Thoracic aorta (tissue), 2 donors: Measurements from ENCODE around the gene LRCOL1. TPM values are rescaled to one million over a fixed set of nuclear protein-coding genes. Genes with fewer than 3 reads are reported as not detected.
A peak's percentile ranks its signal among the peaks of the same experiment; 100 is the strongest.

ENCODE experiments used
- ATAC-seq: fragments of 150-250 bp; one replicate; pipeline ENCODE4 v1.8.0; 2017; ENCODE audit warnings: low read depth; ENCODE audit not compliant: insufficient number of reproducible peaks, low FRiP score
- DNase-seq: peaks from one replicate; pipeline ENCODE4 v3.0.0-alpha.2; 2020; ENCODE audit warnings: low spot score
- H3K27ac ChIP-seq, 2 donors: fragments of 200-600 bp; sonication (generic); 1 replicate in 1 of 2; 2 replicates in 1 of 2; pipeline ENCODE4 v1.5.1; 2016; ENCODE audit warnings: mild to moderate bottlenecking in 2 of 2, moderate library complexity in 2 of 2
- H3K27me3 ChIP-seq: fragments of 200-600 bp; sonication (generic); replicated peaks from 2 replicates; pipeline ENCODE4 v1.6.0; 2016; ENCODE audit warnings: mild to moderate bottlenecking; ENCODE audit not compliant: insufficient read depth
- H3K36me3 ChIP-seq: fragments of 200-600 bp; sonication (generic); one replicate; pipeline ENCODE4 v1.5.1; 2016
- H3K4me1 ChIP-seq, 2 donors: fragments of 200-600 bp; sonication (generic); 1 replicate in 1 of 2; 2 replicates in 1 of 2; pipeline versions ENCODE4 v1.5.1 to v1.6.0; 2016; ENCODE audit warnings: low read depth in 2 of 2, mild to moderate bottlenecking in 1 of 2; ENCODE audit not compliant: control insufficient read depth in 1 of 2
- H3K4me3 ChIP-seq: fragments of 200-600 bp; sonication (generic); 2 replicates; pipeline ENCODE4 v1.5.1; 2016; ENCODE audit warnings: mild to moderate bottlenecking
- H3K9me3 ChIP-seq: fragments of 200-600 bp; sonication (generic); 2 replicates; pipeline ENCODE4 v1.5.1; 2016
- CTCF ChIP-seq: fragments of 200-600 bp; sonication (generic); IDR thresholded peaks from one replicate; pipeline ENCODE4 v1.5.1; 2019; ENCODE audit warnings: antibody characterized with exemption
- total RNA-seq, 2 donors: library from RNA; depleted of rRNA; stranded (reverse); fragments of >200 nt; gene quantifications; one replicate each; pipeline versions ENCODE4 v1.1.0 to v1.2.3, GENCODE V29; 2016

Gene LRCOL1
- total RNA-seq, 2 donors from 2014 or later: not detected

GRCh38 chr12:132596016-132596415 is 14.4 kb downstream of the LRCOL1 start:
- no peaks in the 10 kb centered on the region for H3K9me3 ChIP-seq
- H3K36me3 ChIP-seq: no peaks in the 10 kb centered on the region
- no peak overlapping the region for H3K27ac ChIP-seq
- ATAC-seq (no peak), DNase-seq (no peak)
- no peaks in the 10 kb centered on the region for H3K27me3 ChIP-seq
- no peak for TF ChIP-seq CTCF
- no peak overlapping the region for H3K4me3 ChIP-seq
- peaks cover 0 to 14% of the 10 kb centered on the region in 2 donors for H3K4me1 ChIP-seq

- H3K4me3 ChIP-seq: no peak overlapping the region
- no peak for ATAC-seq
- H3K36me3 ChIP-seq: no peaks in the 10 kb centered on the region
- no peak overlapping the region for H3K27ac ChIP-seq
- TF ChIP-seq CTCF: no peak
- H3K4me1 ChIP-seq: peaks cover 0 to 8% of the 10 kb centered on the region in 2 donors
- no peaks in the 10 kb centered on the region for H3K9me3 ChIP-seq
- no peak for DNase-seq
- H3K27me3 ChIP-seq: no peaks in the 10 kb centered on the region
Measured at GRCh38 chr12:132595183-132595582, 15.2 kb downstream of the LRCOL1 start.

GRCh38 chr12:132593938-132594358 is 16.4 kb downstream of the LRCOL1 start:
- no peaks in the 10 kb centered on the region for H3K36me3 ChIP-seq
- TF ChIP-seq CTCF: no peak
- no peak overlapping the region for H3K4me3 ChIP-seq
- no peak overlapping the region for H3K27ac ChIP-seq
- H3K27me3 ChIP-seq: no peaks in the 10 kb centered on the region
- no peaks in the 10 kb centered on the region for H3K9me3 ChIP-seq
- ATAC-seq (no peak), DNase-seq (peak; percentile 34)
- peaks cover 0 to 5% of the 10 kb centered on the region in 2 donors for H3K4me1 ChIP-seq

GRCh38 chr12:132593521-132593920 is 16.9 kb downstream of the LRCOL1 start:
- DNase-seq (no peak), ATAC-seq (no peak)
- Histone ChIP-seq H3K4me3 (no peak overlapping the region), H3K4me1 (peaks cover 0 to 5% of the 10 kb centered on the region in 2 donors), H3K27ac (no peak overlapping the region), H3K9me3 (no peaks in the 10 kb centered on the region), H3K36me3 (no peaks in the 10 kb centered on the region), H3K27me3 (no peaks in the 10 kb centered on the region)
- no peak for TF ChIP-seq CTCF

- no peak overlapping the region for H3K4me3 ChIP-seq
- H3K27ac ChIP-seq: no peak overlapping the region
- no peaks in the 10 kb centered on the region for H3K27me3 ChIP-seq
- no peak for TF ChIP-seq CTCF
- no peak for ATAC-seq
- no peak for DNase-seq
- no peaks in the 10 kb centered on the region for H3K9me3 ChIP-seq
- peaks cover 0 to 5% of the 10 kb centered on the region in 2 donors for H3K4me1 ChIP-seq
- no peaks in the 10 kb centered on the region for H3K36me3 ChIP-seq
Measured at GRCh38 chr12:132593071-132593470, 17.3 kb downstream of the LRCOL1 start.
